Lower lobe of right lung (tissue), 2 donors: Measurements from ENCODE around the gene CD4. TPM values are rescaled to one million over a fixed set of nuclear protein-coding genes. Genes with fewer than 3 reads are reported as not detected.
A peak's percentile ranks its signal among the peaks of the same experiment; 100 is the strongest.

ENCODE experiments used
- ATAC-seq, 2 donors: fragments of 200-7000 bp; cut with Tn5 transposase; one replicate each; pipeline ENCODE4 v1.9.1; 2020 to 2022; ENCODE audit warnings: mild to moderate bottlenecking in 2 of 2, moderate library complexity in 2 of 2
- DNase-seq: peaks from one replicate; pipeline ENCODE4 v3.0.0-alpha.2; 2020
- H3K27ac ChIP-seq: fragments of 200-600 bp; one replicate; pipeline ENCODE4 v1.8.0; 2022
- H3K27me3 ChIP-seq: fragments of 200-600 bp; one replicate; pipeline ENCODE4 v1.8.0; 2022; ENCODE audit warnings: low read depth
- H3K36me3 ChIP-seq: fragments of 200-600 bp; one replicate; pipeline ENCODE4 v1.8.0; 2022; ENCODE audit warnings: mild to moderate bottlenecking
- H3K4me1 ChIP-seq: fragments of 200-600 bp; one replicate; pipeline ENCODE4 v1.8.0; 2022
- H3K4me3 ChIP-seq: fragments of 200-600 bp; one replicate; pipeline ENCODE4 v1.8.0; 2022; ENCODE audit warnings: mild to moderate bottlenecking
- H3K9me3 ChIP-seq: fragments of 200-600 bp; one replicate; pipeline ENCODE4 v1.8.0; 2022
- intact Hi-C: fragments of 100-400 bp; cut with DNase I; formaldehyde crosslinking; loops from one replicate; pipeline ENCODE4 v1.11.0; 2022
- total RNA-seq: library from RNA; stranded (reverse); fragmentation: NEBNext Ultra II Directional; extraction: Animal tissue kit (Norgen Biotek cat#: 25700); gene quantifications from one replicate; pipeline ENCODE4 v1.2.1, GENCODE V29; 2021
- TF ChIP-seq, protein P1 (sequence below): fragments of 200-600 bp; IDR thresholded peaks from one replicate; pipeline ENCODE4 v1.8.0; 2022; ENCODE audit warnings: antibody characterized with exemption, mild to moderate bottlenecking
- donor health status: DM: no; HTN: yes; CAD: no; lungs with severe emphysema.

CD4 gene
- total RNA-seq, 1 donor from 2014 or later = 80.3 TPM

- Histone ChIP-seq H3K9me3 (no peaks in the 10 kb centered on the region), H3K4me1 (peaks cover 31% of the 10 kb centered on the region), H3K27ac (peak overlapping the region; percentile 81), H3K27me3 (no peaks in the 10 kb centered on the region), H3K36me3 (no peaks in the 10 kb centered on the region), H3K4me3 (peak overlapping the region; percentile 36)
- intact Hi-C loops = no loop called here
- TF ChIP-seq, protein P1, sequence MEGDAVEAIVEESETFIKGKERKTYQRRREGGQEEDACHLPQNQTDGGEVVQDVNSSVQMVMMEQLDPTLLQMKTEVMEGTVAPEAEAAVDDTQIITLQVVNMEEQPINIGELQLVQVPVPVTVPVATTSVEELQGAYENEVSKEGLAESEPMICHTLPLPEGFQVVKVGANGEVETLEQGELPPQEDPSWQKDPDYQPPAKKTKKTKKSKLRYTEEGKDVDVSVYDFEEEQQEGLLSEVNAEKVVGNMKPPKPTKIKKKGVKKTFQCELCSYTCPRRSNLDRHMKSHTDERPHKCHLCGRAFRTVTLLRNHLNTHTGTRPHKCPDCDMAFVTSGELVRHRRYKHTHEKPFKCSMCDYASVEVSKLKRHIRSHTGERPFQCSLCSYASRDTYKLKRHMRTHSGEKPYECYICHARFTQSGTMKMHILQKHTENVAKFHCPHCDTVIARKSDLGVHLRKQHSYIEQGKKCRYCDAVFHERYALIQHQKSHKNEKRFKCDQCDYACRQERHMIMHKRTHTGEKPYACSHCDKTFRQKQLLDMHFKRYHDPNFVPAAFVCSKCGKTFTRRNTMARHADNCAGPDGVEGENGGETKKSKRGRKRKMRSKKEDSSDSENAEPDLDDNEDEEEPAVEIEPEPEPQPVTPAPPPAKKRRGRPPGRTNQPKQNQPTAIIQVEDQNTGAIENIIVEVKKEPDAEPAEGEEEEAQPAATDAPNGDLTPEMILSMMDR = no peak
- no peak for DNase-seq
- no peak for ATAC-seq
Observed at GRCh38 chr12:6763380-6763779, 25.9 kb upstream of the CD4 start.

DNA sequence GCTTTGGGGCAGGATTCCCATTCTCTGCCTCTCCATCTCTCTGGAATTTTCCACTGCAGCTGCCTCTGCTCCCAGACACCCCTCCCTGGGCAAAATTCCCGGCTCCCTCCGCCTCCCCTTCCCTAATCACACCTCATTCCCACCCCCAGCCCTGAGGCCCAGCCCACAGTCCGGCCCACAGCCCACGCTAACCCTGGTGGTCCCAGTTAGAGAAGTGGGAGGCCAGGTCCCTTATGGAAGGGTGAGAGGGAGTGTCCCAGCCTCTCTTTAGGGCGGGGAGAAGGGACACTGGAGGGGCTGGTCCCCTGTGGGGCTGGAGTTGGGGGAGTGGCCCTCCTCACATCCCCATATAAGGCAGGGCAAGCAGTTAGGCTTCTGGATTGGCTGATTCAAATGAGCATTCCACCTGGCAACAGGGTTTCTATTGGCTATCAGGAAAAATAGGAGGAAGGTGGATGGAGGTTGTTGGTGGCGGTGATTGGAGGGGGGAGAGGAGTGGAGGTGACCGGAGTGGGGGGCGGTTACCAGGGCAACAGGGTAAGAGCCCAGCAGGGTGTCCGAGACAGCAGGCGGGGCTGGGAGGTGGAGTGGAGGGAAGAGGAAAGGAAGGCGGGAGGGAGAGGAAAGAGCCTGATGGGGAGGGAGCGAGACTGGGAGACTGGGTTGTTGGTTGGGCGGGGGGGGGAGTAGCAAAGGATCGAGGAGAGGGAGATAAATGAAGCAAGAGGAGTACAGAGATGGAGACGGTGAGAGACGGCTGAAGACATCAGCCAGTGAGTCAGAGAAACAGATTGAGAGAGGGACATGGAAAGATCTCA, 25.1 kb upstream of the CD4 start:
- no peaks in the 10 kb centered on the region for H3K27me3 ChIP-seq
- intact Hi-C loops = no loop called here
- H3K36me3 ChIP-seq = no peaks in the 10 kb centered on the region
- ATAC-seq (peak; percentile 90 to 92), DNase-seq (peak; percentile 95)
- TF ChIP-seq, protein P1 = no peak
- H3K4me1 ChIP-seq = peaks cover 39% of the 10 kb centered on the region
- peak overlapping the region; percentile 81 for H3K27ac ChIP-seq
- H3K9me3 ChIP-seq = no peaks in the 10 kb centered on the region
- H3K4me3 ChIP-seq = peak overlapping the region; percentile 36

GRCh38 chr12:6765048-6765633, 24.2 kb upstream of the CD4 start:
- TF ChIP-seq, protein P1 = no peak
- Histone ChIP-seq H3K9me3 (no peaks in the 10 kb centered on the region), H3K36me3 (peaks cover 9% of the 10 kb centered on the region), H3K27ac (peak overlapping the region; percentile 84), H3K27me3 (no peaks in the 10 kb centered on the region), H3K4me1 (peaks cover 41% of the 10 kb centered on the region), H3K4me3 (peak overlapping the region; percentile 78)
- no peak for ATAC-seq
- no peak for DNase-seq
- intact Hi-C loops = no loop called here

- Histone ChIP-seq H3K4me1 (peaks cover 48% of the 10 kb centered on the region), H3K27ac (peak within 1 kb of the TSS; percentile 84), H3K27me3 (no peaks in the 10 kb centered on the region), H3K4me3 (peak within 1 kb of the TSS; percentile 78), H3K36me3 (peaks cover 17% of the 10 kb centered on the region), H3K9me3 (no peaks in the 10 kb centered on the region)
- peak; percentile 65 to 69 for ATAC-seq
- peak; percentile 84 for DNase-seq
- TF ChIP-seq, protein P1 = no peak
- intact Hi-C loops = no loop called here
Observed at GRCh38 chr12:6765634-6766581, 23.4 kb upstream of the CD4 start, which contains the start of gene PTMS. Gene PTMS, plus strand, starts transcription at chr12:6766363. Its CDS starts 343 bp downstream, at chr12:6766706.
